Measurements from ENCODE around the gene TCF7L2. TPM values are rescaled to one million over a fixed set of nuclear protein-coding genes. Genes with fewer than 3 reads are reported as not detected.

TCF7L2 gene
- total RNA-seq, 1 donor from 2014 or later: 88.2 TPM

DNA sequence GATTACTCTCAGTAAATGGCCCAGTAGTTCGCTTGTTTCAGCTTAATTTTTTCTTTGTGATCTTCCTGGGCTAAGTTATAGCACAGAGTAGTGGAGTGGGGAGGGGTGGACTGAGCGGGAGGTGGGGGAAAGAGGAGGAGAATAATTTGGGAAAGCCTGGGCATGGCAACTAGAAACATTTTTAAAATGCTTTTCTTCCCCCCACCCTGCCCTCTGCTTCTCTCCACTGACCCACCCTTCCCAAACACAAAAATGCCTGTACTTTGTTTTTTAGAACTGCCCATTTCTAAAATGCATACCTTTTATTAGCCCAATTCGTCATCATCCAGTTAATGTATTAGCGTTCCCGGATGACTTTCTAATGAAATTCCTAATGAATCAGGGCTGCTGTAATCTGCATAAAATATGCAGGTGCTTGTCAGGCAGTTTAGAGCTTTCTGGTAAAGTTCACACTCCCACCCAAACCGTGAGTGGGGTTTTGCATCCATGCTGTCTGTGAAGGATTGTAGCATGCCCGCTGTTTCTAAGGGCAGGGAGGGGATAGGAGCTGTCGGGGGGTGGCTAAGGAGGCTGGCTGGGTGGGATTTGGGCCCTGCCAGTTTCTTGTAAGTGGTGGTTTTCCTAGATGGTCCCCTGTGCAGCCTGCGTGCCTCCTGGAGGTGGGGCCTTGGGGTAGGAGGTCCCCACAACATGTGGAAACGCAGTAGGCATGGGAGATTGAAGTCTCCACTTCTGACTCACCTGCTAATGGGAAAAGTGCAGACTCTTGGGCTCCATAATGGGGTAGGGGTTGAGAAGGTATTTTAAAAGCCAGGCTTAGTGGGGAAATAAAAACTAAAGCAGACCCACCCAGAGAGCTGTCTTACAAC is 190.3 kb downstream of the TCF7L2 start:
- TF ChIP-seq CTCF (IDR thresholded peaks at IDR 0.05): no peak
- Mint-ChIP-seq H3K27me3 (ENCODE audit: unreplicated experiment) (no peaks in the 10 kb centered on the region), H3K4me1 (ENCODE audit: unreplicated experiment) (peaks cover 31% of the 10 kb centered on the region), H3K4me3 (ENCODE audit: unreplicated experiment) (no peak overlapping the region), H3K27ac (ENCODE audit: unreplicated experiment) (peak overlapping the region; percentile 76), H3K36me3 (ENCODE audit: unreplicated experiment) (peaks cover 33% of the 10 kb centered on the region), H3K9me3 (ENCODE audit: unreplicated experiment) (no peaks in the 10 kb centered on the region)
- no peak for DNase-seq (ENCODE audit: extremely low spot score, unreplicated experiment)

- Mint-ChIP-seq H3K4me3 (ENCODE audit: unreplicated experiment) (no peak overlapping the region), H3K9me3 (ENCODE audit: unreplicated experiment) (no peaks in the 10 kb centered on the region), H3K36me3 (ENCODE audit: unreplicated experiment) (peaks cover 50% of the 10 kb centered on the region), H3K4me1 (ENCODE audit: unreplicated experiment) (peaks cover 21% of the 10 kb centered on the region), H3K27me3 (ENCODE audit: unreplicated experiment) (no peaks in the 10 kb centered on the region), H3K27ac (ENCODE audit: unreplicated experiment) (peak overlapping the region; percentile 54)
- no peak for DNase-seq (ENCODE audit: extremely low spot score, unreplicated experiment)
- TF ChIP-seq CTCF (IDR thresholded peaks at IDR 0.05): no peak
These were observed 192.7 kb downstream of the TCF7L2 start for GRCh38 chr10:113142601-113143362.

DNA sequence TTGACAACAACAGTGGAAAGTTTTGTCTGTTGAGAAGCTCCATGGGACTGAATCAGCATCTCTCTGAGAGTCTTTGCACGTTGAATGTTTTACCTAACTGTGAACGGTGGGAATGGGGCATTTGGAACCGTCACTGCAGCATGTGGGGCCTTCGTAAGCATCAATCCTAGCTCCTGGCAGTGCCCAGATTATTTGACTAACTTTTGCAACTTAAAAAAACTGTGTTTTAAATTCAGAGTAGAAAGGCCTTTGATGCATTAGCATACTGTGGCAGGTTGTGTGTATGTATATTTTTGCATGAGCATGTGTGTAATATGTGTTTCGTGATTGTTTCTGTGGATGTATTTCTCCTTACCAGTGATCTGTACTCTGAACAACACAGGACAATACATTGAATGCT is 194.5 kb downstream of the TCF7L2 start:
- TF ChIP-seq CTCF (IDR thresholded peaks at IDR 0.05): no peak
- no peak overlapping the region for H3K27ac Mint-ChIP-seq (ENCODE audit: unreplicated experiment)

DNA sequence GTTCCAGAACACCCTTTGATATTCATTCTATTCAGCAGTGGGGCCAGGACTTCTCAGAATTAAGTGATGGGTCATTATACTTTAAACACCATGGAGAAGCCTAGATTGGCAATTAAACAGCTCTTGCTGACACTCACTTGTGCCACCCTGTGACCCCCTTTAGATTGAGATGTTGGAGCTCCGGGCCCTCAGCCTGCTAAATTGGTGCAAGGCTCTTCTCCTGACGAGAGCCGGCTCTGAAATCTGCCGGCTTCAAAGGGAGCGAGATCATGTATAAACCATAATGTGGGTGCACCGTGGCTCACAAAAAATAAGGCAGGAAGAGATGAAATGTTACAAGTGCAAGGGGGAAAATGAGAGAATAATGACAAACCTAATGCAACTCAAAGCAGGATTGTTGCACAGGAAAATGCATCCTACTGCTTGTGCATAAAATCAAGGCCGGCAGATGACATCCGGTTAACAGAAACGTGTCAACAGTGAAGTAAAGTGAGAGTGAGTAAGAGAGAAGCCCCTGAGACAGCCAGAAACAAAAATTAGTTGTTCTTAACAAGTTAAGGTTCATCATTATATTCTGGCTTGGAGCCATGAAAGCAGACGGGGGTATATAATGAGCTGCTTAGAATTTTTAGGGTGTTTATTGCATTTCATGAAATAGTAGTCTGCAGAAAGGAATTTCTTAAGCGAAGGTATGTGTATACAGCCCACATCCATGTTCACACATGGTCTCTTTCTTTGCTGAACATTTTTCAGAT is 198.2 kb downstream of the TCF7L2 start:
- TF ChIP-seq CTCF (IDR thresholded peaks at IDR 0.05): no peak
- peaks cover 9% of the 10 kb centered on the region for H3K4me1 Mint-ChIP-seq (ENCODE audit: unreplicated experiment)
- H3K9me3 Mint-ChIP-seq (ENCODE audit: unreplicated experiment): no peaks in the 10 kb centered on the region
- H3K36me3 Mint-ChIP-seq (ENCODE audit: unreplicated experiment): peaks cover 82% of the 10 kb centered on the region
- no peak for DNase-seq (ENCODE audit: extremely low spot score, unreplicated experiment)
- no peaks in the 10 kb centered on the region for H3K27me3 Mint-ChIP-seq (ENCODE audit: unreplicated experiment)
- H3K27ac Mint-ChIP-seq (ENCODE audit: unreplicated experiment): peak overlapping the region; percentile 19
- H3K4me3 Mint-ChIP-seq (ENCODE audit: unreplicated experiment): no peak overlapping the region

More for the DNA sequence above, 194.5 kb downstream of the TCF7L2 start:
- Mint-ChIP-seq H3K36me3 (ENCODE audit: unreplicated experiment) (peaks cover 63% of the 10 kb centered on the region), H3K27me3 (ENCODE audit: unreplicated experiment) (no peaks in the 10 kb centered on the region), H3K9me3 (ENCODE audit: unreplicated experiment) (no peaks in the 10 kb centered on the region), H3K4me3 (ENCODE audit: unreplicated experiment) (no peak overlapping the region), H3K4me1 (ENCODE audit: unreplicated experiment) (peaks cover 18% of the 10 kb centered on the region)
- DNase-seq (ENCODE audit: extremely low spot score, unreplicated experiment): no peak
